ENCODE results near the gene HDAC7. TPM values are rescaled to one million over a fixed set of nuclear protein-coding genes. Genes with fewer than 3 reads are reported as not detected.

The HDAC7 gene
- total RNA-seq, 1 experiment from 2014 or later: 71.2 TPM

DNA sequence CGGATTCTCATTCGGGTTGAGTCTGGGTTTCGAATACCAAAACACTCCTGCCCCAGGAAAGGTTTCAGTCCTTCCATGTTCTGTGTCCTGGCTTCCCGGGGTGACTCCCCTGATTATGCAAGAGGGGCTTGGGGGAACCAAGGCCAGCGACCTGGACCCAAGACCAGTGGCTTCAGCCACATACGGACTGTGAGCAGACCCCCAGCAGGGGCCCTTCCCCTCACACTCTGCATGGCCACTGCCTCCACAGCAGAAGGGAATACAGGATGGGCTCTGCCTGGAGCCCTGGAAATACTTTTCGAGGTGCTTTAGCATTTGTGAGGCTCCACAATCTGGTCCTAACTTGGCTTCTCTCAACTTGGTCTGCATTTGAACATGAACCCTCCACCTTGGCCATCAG, 19.1 kb downstream of the HDAC7 start:
- Histone ChIP-seq H3K4me1 (no peaks in the 10 kb centered on the region), H3K27me3 (replicated peaks; ENCODE audit: control insufficient read depth, insufficient read depth, low read length) (no peaks in the 10 kb centered on the region), H3K9me3 (no peaks in the 10 kb centered on the region), H3K4me3 (ENCODE audit: low read depth, low read length) (no peak overlapping the region), H3K36me3 (ENCODE audit: control insufficient read depth, insufficient read depth, low read length) (peaks cover 3% of the 10 kb centered on the region; the same call in 1 of the 2 replicates)
- Mint-ChIP-seq H3K4me1 (ENCODE audit: low read depth, unreplicated experiment) (no peaks in the 10 kb centered on the region), H3K36me3 (ENCODE audit: insufficient read depth, unreplicated experiment) (peaks cover 22% of the 10 kb centered on the region), H3K9me3 (ENCODE audit: unreplicated experiment) (no peaks in the 10 kb centered on the region), H3K27me3 (ENCODE audit: insufficient read depth, unreplicated experiment) (no peaks in the 10 kb centered on the region), H3K27ac (ENCODE audit: unreplicated experiment) (no peak overlapping the region), H3K4me3 (ENCODE audit: unreplicated experiment) (no peak overlapping the region)
- TF ChIP-seq, protein P1, sequence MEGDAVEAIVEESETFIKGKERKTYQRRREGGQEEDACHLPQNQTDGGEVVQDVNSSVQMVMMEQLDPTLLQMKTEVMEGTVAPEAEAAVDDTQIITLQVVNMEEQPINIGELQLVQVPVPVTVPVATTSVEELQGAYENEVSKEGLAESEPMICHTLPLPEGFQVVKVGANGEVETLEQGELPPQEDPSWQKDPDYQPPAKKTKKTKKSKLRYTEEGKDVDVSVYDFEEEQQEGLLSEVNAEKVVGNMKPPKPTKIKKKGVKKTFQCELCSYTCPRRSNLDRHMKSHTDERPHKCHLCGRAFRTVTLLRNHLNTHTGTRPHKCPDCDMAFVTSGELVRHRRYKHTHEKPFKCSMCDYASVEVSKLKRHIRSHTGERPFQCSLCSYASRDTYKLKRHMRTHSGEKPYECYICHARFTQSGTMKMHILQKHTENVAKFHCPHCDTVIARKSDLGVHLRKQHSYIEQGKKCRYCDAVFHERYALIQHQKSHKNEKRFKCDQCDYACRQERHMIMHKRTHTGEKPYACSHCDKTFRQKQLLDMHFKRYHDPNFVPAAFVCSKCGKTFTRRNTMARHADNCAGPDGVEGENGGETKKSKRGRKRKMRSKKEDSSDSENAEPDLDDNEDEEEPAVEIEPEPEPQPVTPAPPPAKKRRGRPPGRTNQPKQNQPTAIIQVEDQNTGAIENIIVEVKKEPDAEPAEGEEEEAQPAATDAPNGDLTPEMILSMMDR (IDR thresholded peaks at IDR 0.05; ENCODE audit: insufficient read depth in 1 of 2, low read depth in 1 of 2, low read length in 1 of 2, severe bottlenecking in 1 of 2, unreplicated experiment in 1 of 2): no peak
- no peak for DNase-seq
- no TSS peak for BruUV-seq (replicated peaks)
- intact Hi-C loops (cut with micrococcal nuclease; ENCODE audit: unreplicated experiment): no loop called here
- ChIA-PET CTCF (no interaction called here), POLR2A (no interaction called here)

DNA sequence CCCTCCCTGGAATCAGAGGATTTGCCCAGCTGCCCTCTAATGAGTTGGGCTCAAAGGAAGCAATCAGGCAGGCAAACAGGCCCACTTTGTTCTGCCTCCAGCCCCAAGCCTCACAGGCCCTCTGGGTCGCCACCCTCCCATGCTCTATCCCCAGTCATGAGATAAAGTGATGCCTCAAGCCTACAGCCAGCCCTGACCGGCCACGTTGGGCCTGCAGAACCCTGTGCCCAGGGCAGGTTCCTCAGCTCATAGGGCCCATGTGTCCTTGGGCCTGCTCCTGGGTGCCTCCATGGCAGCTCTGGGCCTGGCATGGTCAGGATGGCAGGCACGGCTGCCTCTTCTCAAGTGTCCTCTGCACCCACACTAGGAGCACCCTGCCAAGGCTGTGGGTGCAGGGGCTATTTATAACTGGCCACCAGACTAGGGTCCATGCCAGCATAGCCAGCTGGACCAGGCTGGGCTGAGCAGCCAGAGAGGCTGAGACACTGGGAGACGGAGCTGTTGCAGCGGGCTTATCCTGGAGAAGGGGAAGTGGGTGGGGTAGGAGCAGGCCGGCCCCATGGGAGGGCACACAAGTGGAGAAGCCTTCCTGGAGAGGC, 20.2 kb downstream of the HDAC7 start:
- H3K27ac Mint-ChIP-seq (ENCODE audit: unreplicated experiment): no peak overlapping the region
- BruUV-seq (replicated peaks): no TSS peak
- H3K27me3 Mint-ChIP-seq (ENCODE audit: insufficient read depth, unreplicated experiment): no peaks in the 10 kb centered on the region

DNA sequence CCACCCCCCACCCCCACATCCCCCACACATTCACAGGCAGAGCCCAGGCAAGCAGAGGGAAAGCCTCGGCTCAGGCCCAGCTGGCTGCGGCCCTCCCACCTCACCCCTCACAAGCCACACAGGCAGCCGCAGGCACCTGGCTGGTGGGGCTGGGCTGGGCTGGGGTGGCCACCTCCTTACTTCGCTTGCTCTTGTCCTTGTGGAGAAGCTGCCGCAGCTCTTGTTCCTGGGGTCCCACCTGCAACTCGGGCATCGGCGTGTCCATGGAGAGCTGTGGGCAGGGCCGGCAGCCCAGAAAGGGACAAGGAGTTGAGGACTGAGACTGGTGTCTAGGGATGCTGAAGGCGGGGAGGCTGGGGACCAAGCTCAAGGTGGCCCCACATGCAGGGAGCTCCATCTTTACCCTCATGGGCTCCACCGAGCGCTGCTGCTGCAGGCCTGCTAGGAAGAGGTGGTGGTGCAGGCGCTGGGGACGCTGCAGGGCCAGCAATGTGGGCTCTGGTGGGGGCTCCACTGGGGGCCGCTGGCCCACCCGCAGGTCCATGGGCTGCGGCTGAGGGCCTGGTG, 21.2 kb downstream of the HDAC7 start:
- POLR2A ChIA-PET: no interaction called here
- CTCF ChIA-PET: interaction anchor here (0.7 to 6.2 kb wide), 3 partner anchors 22 to 41 kb away, joined by 3 to 101 read pairs (median 21); no protein-coding TSS in a partner anchor
- no peaks in the 10 kb centered on the region for H3K27me3 ChIP-seq (replicated peaks; ENCODE audit: control insufficient read depth, insufficient read depth, low read length)
- Mint-ChIP-seq H3K27ac (ENCODE audit: unreplicated experiment) (no peak overlapping the region), H3K4me3 (ENCODE audit: unreplicated experiment) (no peak overlapping the region), H3K36me3 (ENCODE audit: insufficient read depth, unreplicated experiment) (peaks cover 17% of the 10 kb centered on the region), H3K27me3 (ENCODE audit: insufficient read depth, unreplicated experiment) (no peaks in the 10 kb centered on the region), H3K9me3 (ENCODE audit: unreplicated experiment) (no peaks in the 10 kb centered on the region), H3K4me1 (ENCODE audit: low read depth, unreplicated experiment) (no peaks in the 10 kb centered on the region)
- DNase-seq: no peak
- H3K9me3 ChIP-seq: no peaks in the 10 kb centered on the region
- intact Hi-C loops (cut with micrococcal nuclease; ENCODE audit: unreplicated experiment): loop anchor here (5.0 kb wide), 1 partner anchor 164 kb away; the partner anchor contains the start of gene TMEM106C
- H3K4me3 ChIP-seq (ENCODE audit: low read depth, low read length): no peak overlapping the region
- H3K36me3 ChIP-seq (ENCODE audit: control insufficient read depth, insufficient read depth, low read length): peaks cover 5% of the 10 kb centered on the region
- TF ChIP-seq, protein P1 (IDR thresholded peaks at IDR 0.05; ENCODE audit: insufficient read depth in 1 of 2, low read depth in 1 of 2, low read length in 1 of 2, severe bottlenecking in 1 of 2, unreplicated experiment in 1 of 2): no peak
- H3K4me1 ChIP-seq: no peaks in the 10 kb centered on the region
- BruUV-seq (replicated peaks): no TSS peak

More for the DNA sequence above, 20.2 kb downstream of the HDAC7 start:
- H3K4me1 Mint-ChIP-seq (ENCODE audit: low read depth, unreplicated experiment): no peaks in the 10 kb centered on the region
- H3K36me3 Mint-ChIP-seq (ENCODE audit: insufficient read depth, unreplicated experiment): peaks cover 13% of the 10 kb centered on the region
- DNase-seq: no peak
- intact Hi-C loops (cut with micrococcal nuclease; ENCODE audit: unreplicated experiment): loop anchor here (5.0 kb wide), 1 partner anchor 163 kb away; the partner anchor contains the start of gene TMEM106C
- no peaks in the 10 kb centered on the region for H3K9me3 Mint-ChIP-seq (ENCODE audit: unreplicated experiment)
- H3K9me3 ChIP-seq: no peaks in the 10 kb centered on the region
- peaks cover 3% of the 10 kb centered on the region for H3K36me3 ChIP-seq (ENCODE audit: control insufficient read depth, insufficient read depth, low read length)
- no peaks in the 10 kb centered on the region for H3K27me3 ChIP-seq (replicated peaks; ENCODE audit: control insufficient read depth, insufficient read depth, low read length)
- no peak overlapping the region for H3K4me3 Mint-ChIP-seq (ENCODE audit: unreplicated experiment)
- no peaks in the 10 kb centered on the region for H3K4me1 ChIP-seq
- ChIA-PET POLR2A (no interaction called here), CTCF (no interaction called here)
- TF ChIP-seq, protein P1 (IDR thresholded peaks at IDR 0.05; ENCODE audit: insufficient read depth in 1 of 2, low read depth in 1 of 2, low read length in 1 of 2, severe bottlenecking in 1 of 2, unreplicated experiment in 1 of 2): no peak
- no peak overlapping the region for H3K4me3 ChIP-seq (ENCODE audit: low read depth, low read length)

Measured in Caco-2 (cell line).